ENCODE measurements around the gene PRDM11. TPM values are rescaled to one million over a fixed set of nuclear protein-coding genes. Genes with fewer than 3 reads are reported as not detected.

Gene PRDM11
- total and polyA plus RNA-seq, 2 of the 8 experiments (the other 6 are each of a cell fraction or from before 2014, with no cell fraction given), result 3.6 to 11.7 TPM

- Histone ChIP-seq H3K4ac (replicated peaks; ENCODE audit: insufficient read length, low read depth, low read length) (no peak overlapping the region), H2BK15ac (ENCODE audit: low read length) (no peak overlapping the region), H3K27me3 (replicated peaks in 1 of 4; ENCODE audit: control insufficient read depth in 3 of 4, extremely low read depth in 1 of 4, insufficient read depth in 3 of 4, low read length in 3 of 4) (peaks cover 2 to 17% (median 13%) of the 10 kb centered on the region in 4 experiments; a peak in 6 of 7 replicates), H3K9me3 (ENCODE audit: insufficient read depth in 2 of 2, low read depth in 1 of 2, low read length in 1 of 2) (peaks cover 8 to 10% of the 10 kb centered on the region in 2 experiments; a peak in 3 of 4 replicates), H3K4me3 (ENCODE audit: extremely low read depth in 1 of 4, insufficient read depth in 2 of 4, low read depth in 3 of 4, low read length in 4 of 4) (no peak overlapping the region), H3K79me1 (ENCODE audit: low read depth, low read length) (no peaks in the 10 kb centered on the region), H3K9ac (replicated peaks in 1 of 4; ENCODE audit: extremely low read depth in 1 of 4, low read depth in 3 of 4, low read length in 3 of 4) (no peak overlapping the region), H4K20me1 (replicated peaks in 1 of 2; ENCODE audit: control insufficient read depth in 1 of 2, insufficient read depth in 2 of 2, low read length in 2 of 2) (no peaks in the 10 kb centered on the region), H3K36me3 (ENCODE audit: control insufficient read depth in 2 of 4, insufficient read depth in 4 of 4, low read length in 3 of 4) (no peaks in the 10 kb centered on the region), H2BK20ac (ENCODE audit: low read length) (no peak overlapping the region), H2BK12ac (ENCODE audit: low read depth, low read length) (no peak overlapping the region), H4K8ac (ENCODE audit: extremely low read depth, insufficient read depth, low read length) (no peak overlapping the region), H3K23ac (ENCODE audit: insufficient read length) (no peak overlapping the region), H3K27ac (ENCODE audit: low read depth, low read length) (no peak overlapping the region), H3K18ac (ENCODE audit: extremely low read depth, low read length) (no peak overlapping the region), H3K56ac (replicated peaks; ENCODE audit: insufficient read length, low read depth, low read length) (no peak overlapping the region), H3K4me1 (replicated peaks in 1 of 4; ENCODE audit: control insufficient read depth in 3 of 4, insufficient read depth in 4 of 4, low read length in 3 of 4) (peaks cover 0 to 4% (median 2%) of the 10 kb centered on the region in 4 experiments; a peak in 5 of 7 replicates), H4K91ac (replicated peaks; ENCODE audit: insufficient read length, low read length) (no peak overlapping the region), H2BK5ac (ENCODE audit: low read depth, low read length) (no peak overlapping the region), H3K14ac (ENCODE audit: insufficient read length) (no peak overlapping the region), H2AFZ (ENCODE audit: low read length) (no peak overlapping the region), H3K79me2 (ENCODE audit: control insufficient read depth in 1 of 2, insufficient read depth in 2 of 2, low read length in 2 of 2) (no peaks in the 10 kb centered on the region), H3K23me2 (ENCODE audit: low read depth, low read length) (peaks cover 5% of the 10 kb centered on the region; the same call in 1 of the 2 replicates), H2AK5ac (ENCODE audit: low read depth, low read length) (no peak overlapping the region), H2BK120ac (replicated peaks; ENCODE audit: low read depth, low read length) (no peak overlapping the region), H3K4me2 (ENCODE audit: insufficient read depth in 1 of 2, low read depth in 2 of 2, low read length in 2 of 2) (no peak overlapping the region), H4K5ac (ENCODE audit: insufficient read length, low read depth, low read length) (no peak overlapping the region)
- POLR2A ChIA-PET (ENCODE audit: partially characterized antibody), result interaction anchor here (1.4 kb wide), 1 partner anchor 12 kb away, joined by 4 read pairs; no protein-coding TSS in a partner anchor
- TF ChIP-seq ATF2 (IDR thresholded peaks at IDR 0.05; ENCODE audit: low read length), result no peak
- no peak for TF ChIP-seq CHD1 (IDR thresholded peaks at IDR 0.05; ENCODE audit: low read depth, low read length)
- TF ChIP-seq POU5F1 (IDR thresholded peaks at IDR 0.05; ENCODE audit: low read depth, low read length), result no peak
- TF ChIP-seq MAX (IDR thresholded peaks at IDR 0.05), result no peak
- no peak for TF ChIP-seq TBP (IDR thresholded peaks at IDR 0.05; ENCODE audit: low read depth, low read length)
- no peak for TF ChIP-seq HDAC6 (IDR thresholded peaks at IDR 0.05; ENCODE audit: low read depth, low read length)
- no peak for TF ChIP-seq CEBPB (IDR thresholded peaks at IDR 0.05; ENCODE audit: low read depth, low read length)
- TF ChIP-seq FOSL1 (IDR thresholded peaks at IDR 0.05; ENCODE audit: insufficient read depth, low read depth, low read length), result no peak
- no peak for TF ChIP-seq RNF2 (IDR thresholded peaks at IDR 0.05; ENCODE audit: borderline replicate concordance, low read depth, low read length, missing control alignments, poor library complexity, severe bottlenecking)
- FAIRE-seq (no peak), DNase-seq (ENCODE audit: low read depth in 1 of 2, low spot score in 2 of 2) (no peak)
- CTCF ChIA-PET (ENCODE audit: partially characterized antibody), result interaction anchor here (1.4 to 16.2 kb wide), 3 partner anchors 12 to 28 kb away, joined by 5 to 211 read pairs (median 9); no protein-coding TSS in a partner anchor
- 78% methylated on average over 3 of the region's 3 CpGs; no CpG with 5 or more reads in 1 of the 2 experiments for WGBS, 2 experiments (ENCODE audit: extremely low coverage in 1 of 2, insufficient coverage in 1 of 2, insufficient read length in 1 of 2, insufficient replicate concordance in 2 of 2, low coverage in 1 of 2, low lambda C conversion rate in 2 of 2, missing lambda C conversion rate in 1 of 2)
Measured at GRCh38 chr11:45280449-45280848, 134.0 kb downstream of the PRDM11 start.

Measured in H1 (cell line).